NCI-H526 treated with DMSO at 0.1 percent for 48 hours (cell line): ENCODE results near the gene KTI12.
"Not testable (repeated sequence)": the region's sequence is repeated elsewhere in the genome, so short reads cannot be mapped to it uniquely, and the experiment has no call there.

Source experiments
- DNase-seq: peaks from one replicate; lab custom pipeline; 2025; lab: John Stamatoyannopoulos, UW

Gene KTI12, protein sequence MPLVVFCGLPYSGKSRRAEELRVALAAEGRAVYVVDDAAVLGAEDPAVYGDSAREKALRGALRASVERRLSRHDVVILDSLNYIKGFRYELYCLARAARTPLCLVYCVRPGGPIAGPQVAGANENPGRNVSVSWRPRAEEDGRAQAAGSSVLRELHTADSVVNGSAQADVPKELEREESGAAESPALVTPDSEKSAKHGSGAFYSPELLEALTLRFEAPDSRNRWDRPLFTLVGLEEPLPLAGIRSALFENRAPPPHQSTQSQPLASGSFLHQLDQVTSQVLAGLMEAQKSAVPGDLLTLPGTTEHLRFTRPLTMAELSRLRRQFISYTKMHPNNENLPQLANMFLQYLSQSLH

DNA sequence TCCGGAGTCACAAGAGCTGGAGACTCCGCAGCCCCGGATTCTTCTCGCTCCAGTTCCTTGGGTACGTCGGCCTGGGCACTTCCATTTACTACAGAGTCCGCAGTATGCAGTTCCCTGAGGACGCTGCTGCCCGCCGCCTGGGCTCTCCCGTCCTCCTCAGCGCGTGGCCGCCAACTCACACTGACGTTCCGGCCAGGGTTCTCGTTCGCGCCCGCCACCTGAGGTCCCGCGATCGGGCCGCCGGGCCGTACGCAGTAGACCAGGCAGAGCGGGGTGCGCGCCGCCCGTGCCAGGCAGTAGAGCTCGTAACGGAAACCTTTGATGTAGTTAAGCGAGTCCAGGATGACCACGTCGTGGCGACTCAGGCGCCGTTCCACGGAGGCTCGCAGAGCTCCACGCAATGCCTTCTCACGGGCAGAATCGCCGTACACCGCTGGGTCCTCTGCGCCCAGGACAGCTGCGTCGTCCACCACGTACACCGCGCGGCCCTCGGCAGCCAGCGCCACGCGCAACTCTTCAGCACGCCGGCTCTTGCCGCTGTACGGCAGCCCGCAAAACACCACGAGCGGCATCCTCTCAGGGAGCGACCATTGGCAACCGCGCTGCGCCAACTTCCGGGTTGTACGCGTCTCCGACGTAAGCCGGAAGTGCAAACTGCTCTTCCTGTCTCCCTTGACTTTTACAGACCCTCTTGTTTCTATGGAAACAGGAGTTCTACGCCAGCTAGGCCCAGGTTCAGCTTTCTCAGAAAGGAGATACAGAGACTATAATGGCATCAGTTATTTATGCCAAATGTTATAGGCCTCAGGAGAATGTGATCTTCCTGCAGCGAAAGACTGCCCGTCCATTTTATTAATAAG lies at the start of gene KTI12:
Gene KTI12 (minus strand): TSS at position 621 of the 860 bp plus-strand sequence. CDS start 49 bp downstream, at position 572.
- peak; percentile 79 for DNase-seq

DNA sequence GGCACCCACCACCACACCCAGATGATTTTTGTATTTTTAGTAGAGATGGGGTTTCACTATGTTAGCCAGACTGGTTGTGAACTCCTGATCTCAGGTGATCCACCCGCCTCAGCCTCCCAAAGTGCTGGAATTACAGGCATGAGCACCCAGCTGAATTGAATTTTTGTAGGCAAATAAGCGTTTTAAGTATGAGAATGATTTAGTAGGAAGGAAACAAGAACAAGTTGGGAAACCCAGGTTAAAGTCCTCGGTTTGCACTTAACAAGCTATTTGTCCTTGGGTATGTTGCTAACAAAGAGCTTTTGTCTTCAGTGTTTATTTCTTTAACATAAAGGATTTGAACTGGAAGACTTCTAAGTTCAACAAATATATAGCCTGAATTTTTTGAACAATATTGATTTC lies 46.4 kb upstream of the KTI12 start:
- no peak for DNase-seq

DNA sequence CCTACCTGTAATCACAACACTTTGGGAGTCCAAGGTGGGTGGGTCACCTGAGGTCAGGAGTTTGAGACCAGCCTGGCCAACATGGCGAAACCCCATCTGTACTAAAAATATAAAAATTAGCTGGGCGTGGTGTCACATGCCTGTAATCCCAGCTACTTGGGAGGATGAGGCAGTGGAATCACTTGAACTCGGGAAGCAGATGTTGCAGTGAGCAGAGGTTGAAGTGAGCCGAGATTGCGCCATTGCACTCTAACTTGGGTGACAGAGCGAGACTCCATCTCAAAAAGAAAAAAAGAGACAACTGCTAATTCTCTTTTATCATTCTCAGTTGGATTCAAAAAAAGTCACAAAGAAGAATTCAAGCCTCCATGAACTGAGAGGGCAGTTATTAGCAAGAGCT lies 43.7 kb upstream of the KTI12 start:
- not testable (repeated sequence) for DNase-seq

DNA sequence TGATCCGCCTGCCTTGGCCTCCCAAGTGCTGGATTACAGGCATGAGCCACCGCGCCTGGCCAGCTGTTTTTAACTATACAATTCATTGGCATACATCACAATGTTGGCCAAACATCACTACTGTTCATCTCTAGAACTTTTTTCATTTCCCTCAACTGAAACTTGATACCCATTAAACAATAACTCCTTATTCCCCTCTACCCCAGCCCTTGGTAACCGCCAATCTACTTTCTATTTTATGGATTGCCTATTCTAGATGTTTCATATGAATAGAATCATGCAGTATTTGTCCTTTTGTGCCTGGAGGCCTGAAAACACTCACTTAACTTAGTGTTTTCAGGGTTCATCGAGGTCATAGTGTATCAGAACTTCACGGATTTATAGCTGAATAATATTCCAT lies 38.7 kb upstream of the KTI12 start:
- no peak for DNase-seq

DNA sequence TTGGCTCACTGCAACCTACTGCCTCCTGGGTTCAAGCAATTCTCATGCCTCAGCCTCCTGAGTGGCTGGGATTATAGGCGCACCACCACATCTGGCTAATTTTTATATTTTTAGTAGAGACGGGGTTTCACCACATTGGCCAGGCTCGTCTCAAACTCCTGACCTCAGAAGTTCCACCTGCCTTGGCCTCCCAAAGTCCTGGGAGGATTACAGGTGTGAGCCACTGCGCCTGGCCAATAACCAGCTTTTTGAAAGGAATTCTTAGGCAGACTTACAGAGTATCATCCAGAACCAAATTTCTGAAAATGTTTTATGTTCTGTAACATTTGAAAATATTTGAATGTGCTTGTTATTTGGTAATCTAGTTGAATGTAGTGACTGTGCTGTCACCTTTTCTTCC lies 37.1 kb upstream of the KTI12 start:
- no peak for DNase-seq

DNA sequence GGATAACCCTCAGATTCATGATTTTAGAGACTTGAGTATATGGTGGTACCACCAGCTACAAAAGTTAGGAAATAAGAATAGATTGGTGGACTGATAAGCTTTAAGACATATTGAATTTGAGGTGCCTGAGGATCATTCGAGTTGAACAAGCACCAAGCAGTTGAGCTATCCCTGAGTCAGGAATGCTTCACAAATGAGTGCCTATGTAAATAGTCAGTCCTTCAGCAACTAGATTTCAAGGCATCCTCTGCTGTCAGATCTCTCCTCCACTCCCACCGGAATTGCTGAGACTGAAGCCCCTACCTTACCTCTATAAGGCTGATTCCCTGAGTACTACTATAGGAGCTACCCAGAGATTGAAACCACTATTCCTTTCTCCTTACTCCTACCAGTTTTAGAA lies 29.6 kb upstream of the KTI12 start:
- no peak for DNase-seq

DNA sequence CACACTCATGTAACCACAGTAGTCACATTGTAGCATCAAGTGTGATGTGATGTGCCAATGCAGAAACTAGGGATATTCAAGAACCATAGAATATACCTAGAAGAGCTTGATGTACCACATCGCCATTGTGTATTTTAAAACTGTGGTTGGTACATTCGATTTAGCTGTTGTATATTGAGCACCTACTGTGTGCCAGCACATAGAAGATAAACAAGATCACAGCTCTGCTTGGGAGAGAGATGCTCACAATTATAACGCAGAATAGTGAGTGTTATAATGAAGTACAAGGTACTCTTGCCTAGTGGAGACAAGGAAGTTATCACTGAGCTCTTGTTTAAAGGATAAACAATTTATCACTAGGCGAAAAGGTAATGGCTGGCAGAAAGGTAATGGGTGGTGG lies 27.2 kb upstream of the KTI12 start:
- no peak for DNase-seq

DNA sequence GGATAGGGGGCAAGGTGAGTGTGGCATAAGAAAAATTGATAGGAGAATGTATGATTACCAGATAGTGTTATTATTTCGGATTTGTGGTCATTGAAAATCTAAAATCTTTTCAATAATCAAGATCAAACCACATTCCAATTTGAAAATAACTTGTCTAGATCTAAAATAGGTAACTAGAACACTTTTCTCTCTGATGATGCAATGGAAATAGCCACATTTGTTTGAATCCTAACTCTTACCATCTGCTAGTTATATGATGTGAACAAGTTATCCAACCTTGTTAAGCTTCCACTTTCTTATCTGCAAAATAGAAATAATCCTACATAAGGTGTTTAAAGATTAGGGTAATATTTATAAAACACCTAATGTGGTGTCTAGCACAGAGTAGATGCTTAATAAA lies 26.3 kb upstream of the KTI12 start:
- DNase-seq: no peak

DNA sequence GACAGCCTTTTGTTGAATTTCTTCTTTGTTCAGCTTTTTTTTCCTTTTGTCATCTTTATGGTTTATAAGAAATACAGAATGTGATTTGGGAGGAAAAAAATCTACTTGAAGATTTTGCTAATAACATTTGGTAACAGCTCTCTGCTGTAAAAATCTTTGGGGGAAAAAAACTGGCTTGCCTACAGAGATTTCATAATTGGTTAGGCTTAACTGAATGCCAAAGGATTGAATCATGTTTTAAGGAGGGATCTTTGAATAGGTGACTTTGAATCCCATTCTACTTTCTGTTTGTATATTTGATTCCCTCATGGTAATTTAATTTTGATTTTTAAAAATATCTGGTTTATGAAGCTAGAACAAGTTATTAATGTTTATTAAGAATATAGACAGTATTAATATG lies 25.7 kb upstream of the KTI12 start:
- DNase-seq: no peak

DNA sequence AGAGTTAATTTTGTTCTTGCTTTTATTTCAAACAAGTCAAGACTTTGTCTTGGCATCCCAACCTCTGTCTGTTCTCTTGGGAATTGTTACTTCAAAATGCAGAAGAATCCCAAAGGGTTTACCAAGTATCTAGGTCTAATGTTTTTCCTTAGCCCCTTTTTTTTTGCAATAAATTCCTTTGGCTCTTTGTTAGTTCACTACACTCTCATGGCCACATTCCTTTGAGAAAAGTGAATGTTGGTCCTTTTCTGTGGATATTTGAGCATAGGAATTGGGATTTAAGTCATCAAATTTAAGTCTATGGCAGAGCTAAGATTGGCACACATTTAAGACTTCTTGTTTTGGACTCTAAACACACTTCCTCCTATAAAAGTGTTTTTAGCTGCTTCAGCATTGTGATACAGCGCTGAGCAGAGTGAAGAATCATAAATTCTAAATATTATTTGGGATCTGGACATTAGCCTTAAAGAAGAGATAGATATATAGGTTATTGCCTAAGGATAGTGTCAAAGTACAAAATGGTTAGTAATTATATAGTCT lies 24.3 kb upstream of the KTI12 start:
- no peak for DNase-seq

DNA sequence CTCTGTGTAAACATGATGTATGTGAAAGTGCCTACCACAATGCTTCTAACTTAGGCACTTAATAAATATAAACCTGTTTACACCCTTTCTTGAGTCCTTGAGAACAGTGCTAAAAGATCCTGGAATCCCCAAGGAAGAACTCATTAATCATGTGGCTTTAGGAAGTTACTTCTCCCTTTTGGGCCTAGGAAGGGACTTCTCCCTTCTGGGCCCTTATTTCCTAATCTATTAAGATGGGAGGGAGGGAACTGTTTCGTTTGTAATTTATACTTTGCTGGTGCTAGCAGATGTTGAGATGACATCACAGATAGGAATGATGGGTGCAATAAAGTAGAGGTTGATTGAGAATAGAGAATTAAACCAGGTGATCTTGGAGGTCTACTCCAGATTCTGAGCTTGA lies 23.6 kb upstream of the KTI12 start:
- DNase-seq: no peak

DNA sequence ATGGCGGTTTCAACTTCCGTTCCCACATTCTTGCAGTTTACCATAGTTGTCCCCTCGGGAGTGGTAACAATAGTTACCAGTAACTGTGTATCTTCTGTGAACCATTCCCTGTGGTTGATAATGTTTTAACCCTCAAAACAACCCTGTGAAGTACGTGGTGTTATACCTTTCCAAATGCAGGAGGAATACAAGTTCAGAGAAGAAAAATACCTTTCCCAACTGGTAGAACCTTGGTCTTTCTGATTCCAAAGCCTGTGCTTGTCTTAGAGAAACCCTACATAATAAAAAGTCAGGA lies 23.3 kb upstream of the KTI12 start:
- DNase-seq: no peak

DNA sequence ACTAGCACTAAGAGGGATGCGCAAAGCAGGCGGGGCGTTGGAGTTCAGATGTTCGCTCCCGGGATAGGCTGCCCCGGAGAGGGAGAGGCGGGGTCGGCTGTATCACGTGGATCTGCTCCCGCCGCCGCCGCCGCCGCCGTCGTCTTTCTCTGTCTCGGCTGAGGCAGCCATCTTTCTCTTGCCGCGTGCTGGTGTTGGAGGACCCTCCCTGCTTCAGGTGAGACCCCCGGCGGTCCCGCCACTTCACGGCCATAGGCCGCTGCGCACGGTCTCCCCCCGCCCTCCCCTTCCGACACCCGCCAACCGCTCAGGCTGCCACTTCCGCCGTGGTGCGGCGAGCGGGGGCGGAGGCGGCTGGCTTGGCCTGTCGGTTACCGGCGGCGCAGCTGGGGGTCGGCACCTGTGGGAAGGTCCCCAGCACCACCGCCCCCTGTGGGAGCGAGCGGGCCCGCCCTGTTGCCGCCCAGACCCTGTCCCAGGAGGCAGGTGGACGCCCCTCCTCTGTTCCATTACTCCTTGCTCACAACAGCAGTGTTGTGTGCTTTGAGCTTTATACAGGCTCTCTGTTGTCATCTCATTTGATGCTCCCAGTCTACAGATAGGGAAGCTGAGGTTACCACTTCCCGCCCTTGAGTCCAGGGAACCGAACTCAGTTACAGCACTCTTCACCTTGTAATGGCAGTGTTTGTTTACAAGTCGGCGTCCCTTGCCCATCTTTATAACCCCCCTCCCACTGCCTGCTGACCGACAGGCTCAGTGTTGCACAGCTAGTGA lies 22.7 kb upstream of the KTI12 start, which contains the start of gene BTF3L4:
Gene BTF3L4 (plus strand): TSS at position 133 of the 774 bp plus-strand sequence. CDS start 3,553 bp downstream, outside the sequence.
- DNase-seq: peak; percentile 96

DNA sequence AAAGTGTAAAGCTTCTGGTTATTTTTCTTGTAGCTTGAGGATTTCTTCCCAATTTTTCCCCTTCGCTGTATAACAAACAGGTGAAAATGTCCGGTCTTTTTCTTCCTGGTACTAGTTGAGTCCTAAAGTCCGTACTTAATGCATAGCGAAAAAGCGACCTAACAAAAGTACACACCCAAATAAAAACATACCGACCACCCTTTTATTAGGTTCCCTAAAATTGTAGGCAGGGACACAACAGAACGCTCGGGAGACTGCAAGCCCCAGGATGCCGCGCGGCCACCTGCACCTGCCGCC lies 22.2 kb upstream of the KTI12 start:
- DNase-seq: no peak

DNA sequence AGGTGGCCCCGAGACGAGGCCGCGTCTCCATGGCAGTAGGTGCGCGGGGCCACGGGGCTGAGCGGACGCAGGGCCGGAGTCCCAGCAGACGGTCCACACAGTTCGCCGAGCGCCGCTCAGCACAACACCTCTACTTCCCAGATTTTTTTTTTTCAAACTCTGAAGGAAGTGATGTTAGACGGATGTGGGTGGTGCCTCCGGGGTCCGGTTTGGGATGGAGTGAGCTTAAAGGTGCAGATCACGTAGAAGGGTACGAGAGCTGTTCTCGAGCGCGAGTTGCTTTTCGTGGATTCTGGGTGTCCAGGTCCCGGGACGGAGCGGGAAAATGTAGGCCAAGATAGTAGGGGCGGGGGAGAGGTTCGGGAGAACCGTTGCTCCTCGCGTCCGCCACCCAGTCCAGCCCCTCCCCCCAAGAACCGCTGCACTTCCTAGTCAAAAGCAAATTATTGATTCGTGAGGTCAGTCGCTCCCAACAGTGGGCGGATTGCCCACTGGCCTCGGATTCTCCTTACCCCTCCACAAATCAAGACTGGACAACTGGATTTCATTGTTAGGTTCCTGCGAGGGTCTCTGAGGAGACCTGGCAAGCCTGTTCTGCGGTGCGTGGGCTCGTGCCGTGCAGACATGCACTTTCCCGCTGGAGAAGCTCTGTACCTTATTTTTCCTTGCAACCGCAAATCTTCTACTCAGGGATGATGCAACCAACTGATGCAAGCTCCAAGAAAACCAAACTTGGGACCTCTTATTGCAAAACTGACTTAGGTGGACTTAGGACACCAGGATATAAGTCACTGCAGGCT lies 21.7 kb upstream of the KTI12 start, which contains the start of gene TXNDC12:
Gene TXNDC12 (minus strand): TSS at position 126 of the 800 bp plus-strand sequence. CDS start 95 bp downstream, at position 31.
- DNase-seq: peak; percentile 82

DNA sequence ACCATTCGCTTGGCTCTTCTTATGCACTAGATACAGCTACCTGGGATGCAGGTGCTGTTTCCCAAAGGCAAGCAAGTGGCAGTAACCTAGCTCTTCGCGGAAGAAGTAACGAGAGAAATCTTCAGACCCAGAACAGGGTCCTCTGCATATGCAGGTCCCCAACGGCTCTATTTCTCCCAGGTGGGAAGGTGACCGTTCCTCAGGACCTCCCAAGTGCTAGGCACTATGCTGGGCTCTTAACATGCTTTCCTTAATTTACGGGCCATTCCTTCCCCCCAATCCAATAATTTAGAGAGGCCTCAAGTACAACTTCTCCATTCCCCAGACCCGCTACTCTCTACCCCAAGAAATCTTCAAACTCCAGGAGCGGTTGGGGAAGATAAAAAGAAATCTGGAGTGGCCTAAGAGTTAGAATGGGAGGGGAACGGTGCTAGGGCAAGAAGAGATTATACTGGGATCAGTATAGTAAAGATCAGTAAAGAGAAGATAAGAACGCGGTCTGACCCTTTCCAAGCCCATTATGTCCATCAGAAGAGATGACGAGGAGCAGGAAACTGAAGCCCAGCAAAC lies 21.0 kb upstream of the KTI12 start:
- no peak for DNase-seq

DNA sequence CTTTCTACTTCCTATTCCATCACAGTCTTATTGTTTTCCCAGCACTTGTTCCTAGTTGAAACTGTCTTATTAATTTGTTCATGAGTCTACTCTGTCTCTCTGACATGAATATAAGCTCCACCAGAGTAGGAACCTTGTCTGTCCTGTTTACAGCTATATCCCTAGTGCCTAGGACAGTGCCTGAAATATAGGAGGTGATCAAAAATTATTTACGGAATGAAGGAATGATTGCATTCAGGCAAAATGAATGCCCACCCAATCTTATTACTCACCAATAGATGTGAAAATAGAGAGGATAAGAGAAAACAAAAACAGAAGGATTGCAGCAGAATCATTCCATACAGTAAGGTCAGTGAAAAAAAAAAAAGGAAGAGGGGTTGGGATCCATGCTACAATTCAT lies 20.3 kb upstream of the KTI12 start:
- DNase-seq: no peak

DNA sequence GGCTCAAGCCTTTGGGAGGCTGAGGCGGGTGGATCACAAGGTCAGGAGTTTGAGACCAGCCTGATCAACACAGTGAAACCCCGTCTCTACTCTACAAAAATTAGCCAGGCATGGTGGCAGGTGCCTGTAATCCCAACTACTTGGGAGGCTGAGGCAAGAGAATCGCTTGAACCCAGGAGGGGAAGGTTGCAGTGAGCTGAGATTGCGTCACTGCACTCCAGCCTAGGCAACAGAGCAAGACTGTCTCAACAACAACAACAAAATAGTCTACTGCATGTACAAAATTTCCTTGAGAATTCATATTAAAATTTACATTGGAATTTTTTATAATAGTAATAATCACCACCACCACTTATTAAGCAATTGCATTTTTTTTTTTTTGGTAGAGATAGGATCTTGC lies 15.7 kb upstream of the KTI12 start:
- DNase-seq: not testable (repeated sequence)

DNA sequence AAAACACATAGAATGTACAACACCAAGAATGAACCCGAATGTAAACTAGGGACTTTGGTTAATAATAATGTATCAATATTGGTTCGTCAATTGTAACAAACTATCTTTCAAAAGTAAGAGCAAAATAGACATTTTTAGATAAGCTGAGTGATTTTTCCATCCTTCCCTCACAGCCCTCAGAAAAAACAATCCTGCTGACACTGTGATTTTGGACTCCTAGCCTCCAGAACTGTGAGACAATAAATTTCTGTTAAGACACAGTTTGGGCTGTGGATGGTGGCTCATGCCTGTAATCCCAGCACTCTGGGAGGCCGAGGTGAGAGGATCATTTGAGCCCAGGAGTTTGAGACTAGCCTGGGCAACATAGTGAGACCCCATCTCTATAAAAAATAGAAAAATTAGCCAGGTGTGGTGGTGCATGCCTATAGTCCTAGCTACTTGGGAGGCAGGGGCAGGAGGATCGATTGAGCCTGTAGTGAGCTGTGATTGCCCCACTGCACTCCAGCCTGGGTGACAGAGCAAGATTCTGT lies 12.1 kb upstream of the KTI12 start:
- DNase-seq: not testable (repeated sequence)

DNA sequence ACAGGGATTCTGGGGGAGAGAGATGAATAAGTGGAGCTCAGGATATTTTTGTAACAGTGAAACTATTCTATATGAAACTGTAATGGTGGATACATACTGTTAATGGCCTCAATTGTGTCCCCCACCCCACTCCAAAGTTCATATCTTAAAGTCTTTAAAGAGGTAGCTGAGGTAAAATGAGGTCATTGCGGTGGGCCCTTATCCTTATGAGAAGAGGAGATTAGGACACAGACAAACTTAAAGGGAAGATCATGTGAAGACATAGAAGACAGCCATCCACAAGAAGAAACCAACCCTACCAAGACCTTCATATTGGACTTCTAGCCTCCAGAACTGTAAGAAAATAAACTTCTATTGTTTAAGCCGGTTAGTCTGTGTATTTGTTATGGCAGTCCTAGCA lies 11.6 kb upstream of the KTI12 start:
- DNase-seq: no peak
